GM19023 (cell line): ENCODE results near the gene ISY1.
A peak's percentile ranks its signal among the peaks of the same experiment; 100 is the strongest.
"Not testable (repeated sequence)": the region's sequence is repeated elsewhere in the genome, so short reads cannot be mapped to it uniquely, and the experiment has no call there.

Source experiments
- ATAC-seq: cut with Tn5 transposase; IDR thresholded peaks from one replicate; pipeline ENCODE4 v1.9.1; 2021; ENCODE audit warnings: mild to moderate bottlenecking, moderate library complexity; ENCODE audit not compliant: unreplicated experiment

ISY1 gene

GRCh38 chr3:129166579-129167332 lies 5.9 kb upstream of the ISY1 start:
- ATAC-seq = no peak

DNA sequence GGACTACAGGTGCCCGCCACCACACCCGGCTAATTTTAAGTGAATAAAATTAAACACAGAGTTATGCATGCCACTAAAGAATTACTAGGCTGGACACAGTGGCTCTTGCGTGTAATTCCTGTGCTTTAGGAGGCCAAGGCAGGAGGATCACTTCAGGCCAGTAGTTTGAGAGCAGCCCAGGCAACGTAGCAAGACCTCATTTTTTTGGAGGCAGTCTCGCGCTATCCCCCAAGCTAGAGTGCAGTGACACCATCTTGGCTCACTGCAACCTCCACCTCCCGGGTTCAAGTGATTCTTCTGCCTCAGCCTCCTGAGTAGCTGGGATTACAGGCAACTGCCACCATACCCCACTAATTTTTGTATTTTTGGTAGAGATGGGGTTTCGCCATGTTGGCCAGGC lies 4.7 kb upstream of the ISY1 start:
- not testable (repeated sequence) for ATAC-seq

- ATAC-seq = no peak
These were observed 3.6 kb upstream of the ISY1 start for GRCh38 chr3:129164500-129164899.

DNA sequence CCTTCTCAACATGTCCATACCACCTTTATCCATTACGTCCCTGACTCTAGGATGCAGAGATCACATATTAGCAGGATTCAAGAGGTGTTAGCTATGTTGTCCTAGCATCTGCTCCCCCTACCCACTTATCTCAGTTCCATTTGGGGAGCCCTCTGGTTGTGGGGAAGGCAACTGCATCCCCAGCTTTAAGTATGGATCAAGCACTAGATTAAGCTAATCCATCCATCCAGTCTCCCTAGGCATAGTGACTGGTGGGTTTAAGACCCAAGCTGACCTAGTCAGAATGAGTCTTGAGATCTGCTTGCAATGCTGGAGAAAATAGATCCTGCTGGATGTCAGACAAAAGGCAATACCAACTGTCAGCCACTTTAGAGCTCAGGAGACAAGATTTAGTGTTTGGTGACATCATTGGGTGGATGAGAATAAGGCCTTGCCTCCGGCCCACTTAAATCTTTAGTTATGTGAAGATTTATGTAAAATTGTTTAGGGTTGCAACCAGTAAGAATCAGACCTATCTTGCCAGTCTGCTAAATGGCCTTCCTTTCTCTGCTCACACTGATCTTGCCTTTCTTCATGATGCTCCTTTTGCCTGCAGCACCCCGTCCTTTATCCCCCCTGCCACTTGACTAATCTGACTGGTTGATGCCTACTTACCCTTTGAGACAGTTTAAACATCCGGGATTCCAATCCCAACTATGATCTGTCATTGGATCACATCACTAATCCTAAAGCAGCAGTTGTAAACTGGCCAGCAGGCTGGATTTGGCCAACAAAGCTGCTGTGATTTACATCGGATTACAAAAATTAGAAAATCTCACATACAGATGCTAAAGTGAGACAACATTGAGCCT lies 2.1 kb upstream of the ISY1 start:
- ATAC-seq = no peak

GRCh38 chr3:129161860-129162271 lies 1.0 kb upstream of the ISY1 start:
- no peak for ATAC-seq

DNA sequence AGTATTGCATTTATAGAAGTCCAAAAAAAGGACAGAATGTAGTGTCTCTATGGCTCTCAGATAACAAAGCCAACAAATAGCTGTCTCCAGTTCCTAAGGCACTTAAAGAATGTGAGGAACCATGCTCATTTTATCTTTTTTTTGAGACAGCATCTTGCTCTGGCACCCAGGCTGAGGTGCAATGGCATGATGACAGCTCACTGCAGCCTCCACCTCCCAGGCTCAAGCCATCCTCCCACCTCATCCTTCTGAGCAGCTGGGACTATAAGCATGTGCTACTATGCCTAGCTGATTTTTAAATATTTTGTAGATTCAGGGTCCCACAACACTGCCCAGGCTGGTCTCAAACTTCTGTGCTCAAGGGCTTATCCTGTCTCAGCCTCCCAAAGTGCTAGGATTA lies 16.1 kb downstream of the ISY1 start:
- no peak for ATAC-seq

DNA sequence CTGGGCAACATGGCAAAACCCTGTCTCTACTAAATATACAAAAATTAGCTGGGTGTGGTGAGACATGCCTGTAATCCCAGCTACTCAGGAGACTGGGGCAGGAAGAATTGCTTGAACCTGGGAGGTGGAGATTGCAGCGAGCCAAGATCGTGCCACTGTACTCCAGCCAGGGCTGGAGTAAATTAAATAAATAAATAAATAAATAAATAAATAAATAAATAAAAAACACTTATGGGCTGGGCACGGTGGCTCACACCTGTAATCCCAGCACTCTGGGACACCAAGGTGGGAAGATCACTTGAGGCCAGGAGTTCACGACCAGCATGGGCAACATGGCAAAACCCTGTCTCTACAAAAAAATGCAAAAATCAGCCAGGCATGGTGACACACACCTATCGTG lies 19.9 kb downstream of the ISY1 start:
- not testable (repeated sequence) for ATAC-seq

DNA sequence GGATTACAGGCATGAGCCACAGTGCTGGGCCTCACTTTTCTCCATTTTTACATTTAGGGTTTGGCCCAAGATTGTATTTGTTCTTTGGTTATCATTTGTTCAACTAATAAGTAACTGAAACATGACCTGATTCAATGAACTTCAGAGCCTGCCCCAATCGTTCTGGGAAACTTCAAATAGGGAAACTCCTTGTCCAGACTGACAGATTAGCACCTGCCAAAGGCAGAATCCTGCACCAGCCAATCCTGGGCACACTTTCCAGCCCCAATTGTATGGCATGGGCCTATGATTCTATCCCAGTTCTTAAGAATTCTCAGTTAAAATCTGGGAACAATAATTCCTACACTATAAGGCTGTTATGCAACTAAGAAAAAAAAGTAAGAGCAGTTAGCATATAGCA lies 21.0 kb downstream of the ISY1 start:
- no peak for ATAC-seq

DNA sequence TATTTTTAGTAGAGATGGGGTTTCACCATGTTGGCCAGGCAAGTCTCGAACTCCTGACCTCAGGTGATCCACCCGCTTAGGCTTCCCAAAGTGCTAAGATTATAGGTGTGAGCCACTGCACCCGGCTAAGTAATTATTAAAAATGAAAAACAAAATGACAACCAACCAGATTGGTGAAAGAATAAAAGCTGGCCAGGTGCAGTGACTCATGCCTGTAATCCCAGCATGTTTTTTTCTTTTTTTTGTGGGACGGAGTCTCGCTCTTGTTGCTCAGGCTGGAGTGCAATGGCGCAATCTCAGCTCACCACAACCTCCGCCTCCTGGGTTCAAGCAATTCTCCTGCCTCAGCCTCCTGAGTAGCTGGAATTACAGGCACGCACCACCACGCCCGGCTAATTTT lies 24.6 kb downstream of the ISY1 start:
- ATAC-seq = not testable (repeated sequence)

DNA sequence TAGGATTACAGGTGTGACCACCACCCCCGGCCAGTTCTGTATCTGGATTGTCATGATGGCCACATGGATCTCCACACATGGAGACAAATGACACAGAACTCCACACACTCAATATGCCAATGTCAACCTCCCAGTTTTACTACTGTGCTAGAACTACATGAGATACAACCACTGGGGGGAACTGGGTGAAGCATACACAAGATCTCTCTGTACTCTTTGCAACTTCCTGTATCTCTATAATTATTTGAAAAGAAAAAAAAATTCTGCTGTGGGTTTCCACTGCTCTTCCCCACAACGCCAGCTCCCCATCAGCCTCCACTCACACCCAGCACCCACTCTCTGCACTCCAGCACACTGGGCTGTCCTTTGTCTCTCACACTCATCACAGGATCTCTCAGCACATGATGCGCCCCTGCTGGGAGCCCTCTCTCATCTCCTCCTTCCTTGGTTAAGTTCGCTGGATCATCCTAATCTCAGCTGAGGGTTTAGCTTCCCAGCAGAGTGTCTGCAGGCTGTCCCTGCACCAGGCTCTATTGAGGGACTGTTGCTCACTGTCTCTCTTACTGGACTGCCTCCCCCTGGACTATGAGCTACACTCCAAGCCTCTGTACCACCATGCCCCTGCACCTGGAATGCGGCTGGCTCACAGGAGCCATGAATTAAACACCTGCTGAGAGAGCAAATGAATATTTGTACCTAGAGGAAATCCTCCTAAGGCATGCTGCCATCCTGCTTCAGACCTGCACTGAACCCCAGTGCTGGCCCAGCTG lies 28.6 kb downstream of the ISY1 start:
- no peak for ATAC-seq

GRCh38 chr3:129131465-129132088 lies 29.3 kb downstream of the ISY1 start:
- no peak for ATAC-seq

GRCh38 chr3:129130291-129130813 lies 30.5 kb downstream of the ISY1 start:
- ATAC-seq = no peak

DNA sequence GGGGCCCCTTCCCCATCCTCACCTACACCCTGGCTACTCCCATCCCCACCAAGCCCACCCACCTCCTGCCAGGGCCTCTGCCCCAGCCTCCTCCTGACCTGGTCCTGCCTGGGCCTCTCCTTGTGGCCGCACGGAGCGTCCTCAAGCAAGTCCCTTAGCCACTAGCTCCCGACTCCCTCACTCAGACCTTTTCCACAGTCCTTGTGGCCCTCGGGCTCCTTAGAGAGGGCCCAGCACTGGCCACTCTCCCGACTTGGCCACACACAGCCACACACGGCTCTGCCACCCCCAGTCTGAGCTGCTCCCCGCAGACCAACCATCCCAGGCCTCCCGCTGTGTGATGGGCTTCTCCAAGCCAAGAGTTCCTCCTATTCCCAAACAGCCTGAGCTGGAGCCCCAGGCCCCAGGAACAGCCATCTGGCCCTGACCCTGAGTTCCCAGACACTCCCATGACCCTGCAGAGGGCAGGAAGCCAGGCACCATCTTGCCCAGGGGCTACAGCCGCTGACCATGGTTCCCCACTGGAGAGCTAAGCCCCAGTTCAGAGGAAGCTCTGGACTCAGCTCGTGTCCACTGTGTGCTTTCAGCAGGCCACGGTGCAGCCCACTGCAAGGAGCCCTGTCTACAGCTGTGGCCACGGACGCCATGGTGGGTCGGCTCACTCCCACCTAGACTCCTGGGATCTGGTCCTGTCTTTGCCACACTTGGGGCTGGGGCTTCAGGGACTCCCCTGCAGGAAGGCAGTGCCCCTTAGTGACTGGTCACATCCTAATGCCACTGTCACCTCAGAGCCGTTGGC lies 32.3 kb downstream of the ISY1 start:
- no peak for ATAC-seq

DNA sequence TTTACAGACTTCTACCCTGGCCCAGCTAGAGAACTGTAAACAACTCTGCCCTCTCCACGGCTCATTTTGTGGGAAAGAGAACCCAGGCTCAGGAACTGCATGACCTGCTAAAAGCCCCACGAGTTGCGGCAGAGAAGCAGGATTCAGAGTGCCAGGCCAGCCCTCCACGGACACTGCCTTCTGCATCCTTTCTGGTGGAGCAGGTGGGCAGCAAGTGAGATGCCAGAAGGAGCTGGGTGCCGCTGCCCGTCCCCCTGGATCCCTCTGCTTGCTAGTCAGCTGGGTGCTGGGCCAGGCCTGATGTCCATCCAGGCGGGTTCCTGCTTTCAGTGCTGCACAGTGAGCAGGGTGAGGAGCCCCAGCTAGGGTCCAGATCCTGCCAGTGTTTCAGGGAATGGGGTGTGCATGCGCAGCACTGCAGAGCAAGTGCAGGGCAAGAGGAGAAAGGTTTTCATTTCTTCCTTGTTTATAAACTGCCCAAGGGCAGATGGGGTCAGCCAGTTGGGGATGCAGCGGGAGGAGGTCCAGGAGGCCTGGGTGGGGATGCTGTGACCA lies 34.1 kb downstream of the ISY1 start:
- ATAC-seq = no peak

DNA sequence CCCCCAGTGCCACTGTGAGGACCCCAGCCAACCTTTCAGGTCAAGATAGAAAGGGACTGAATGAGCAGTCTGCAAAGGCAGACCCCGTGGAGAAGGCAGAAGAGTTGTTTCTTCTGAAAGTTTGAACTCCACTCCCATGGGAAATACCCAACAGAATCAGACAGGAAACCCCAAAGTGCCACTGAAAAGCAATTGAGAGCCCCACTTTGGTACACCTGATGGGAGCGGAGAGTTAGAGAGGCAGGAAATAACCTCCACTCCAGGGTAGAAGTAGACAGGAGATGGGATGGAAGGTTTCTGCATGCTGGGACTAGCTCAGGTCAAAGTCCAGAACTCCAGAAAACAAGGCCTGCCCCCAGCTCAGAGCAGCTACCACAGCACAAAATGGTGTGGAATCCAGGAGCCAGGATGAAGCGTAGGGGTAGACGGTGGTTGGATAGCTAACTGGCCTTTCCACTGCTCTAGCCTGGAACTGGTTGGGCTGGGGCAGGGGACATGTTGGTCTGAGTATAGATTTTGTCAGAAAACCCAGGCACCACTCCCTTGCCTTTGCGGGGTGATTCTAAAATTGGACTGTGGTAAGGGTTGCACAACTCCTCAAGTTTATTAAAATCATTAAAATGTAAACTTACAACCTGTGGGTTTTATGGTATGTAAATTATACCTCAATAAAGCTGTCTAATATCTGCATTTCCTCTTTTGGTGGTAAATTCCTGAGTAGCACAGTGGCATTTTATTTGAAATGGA lies 37.4 kb downstream of the ISY1 start:
- no peak for ATAC-seq

- no peak for ATAC-seq
These were observed 38.4 kb downstream of the ISY1 start for GRCh38 chr3:129122412-129123011.

- peak; percentile 53 for ATAC-seq
These were observed 39.0 kb downstream of the ISY1 start, which contains the start of gene RAB43 for GRCh38 chr3:129121792-129122411. RAB43 (minus strand) TSS chr3:129121804; CDS start chr3:129121489, 315 bp downstream.
